IPS-NIHi7 (cell line): Measurements from ENCODE around the gene ZNF878.
"Not testable (repeated sequence)": the region's sequence is repeated elsewhere in the genome, so short reads cannot be mapped to it uniquely, and the experiment has no call there.

Experiments used
- DNase-seq: peaks from one replicate; pipeline ENCODE4 v3.0.0; 2012; ENCODE audit warnings: mixed read lengths; ENCODE audit errors: extremely low spot score

ZNF878 gene

DNA sequence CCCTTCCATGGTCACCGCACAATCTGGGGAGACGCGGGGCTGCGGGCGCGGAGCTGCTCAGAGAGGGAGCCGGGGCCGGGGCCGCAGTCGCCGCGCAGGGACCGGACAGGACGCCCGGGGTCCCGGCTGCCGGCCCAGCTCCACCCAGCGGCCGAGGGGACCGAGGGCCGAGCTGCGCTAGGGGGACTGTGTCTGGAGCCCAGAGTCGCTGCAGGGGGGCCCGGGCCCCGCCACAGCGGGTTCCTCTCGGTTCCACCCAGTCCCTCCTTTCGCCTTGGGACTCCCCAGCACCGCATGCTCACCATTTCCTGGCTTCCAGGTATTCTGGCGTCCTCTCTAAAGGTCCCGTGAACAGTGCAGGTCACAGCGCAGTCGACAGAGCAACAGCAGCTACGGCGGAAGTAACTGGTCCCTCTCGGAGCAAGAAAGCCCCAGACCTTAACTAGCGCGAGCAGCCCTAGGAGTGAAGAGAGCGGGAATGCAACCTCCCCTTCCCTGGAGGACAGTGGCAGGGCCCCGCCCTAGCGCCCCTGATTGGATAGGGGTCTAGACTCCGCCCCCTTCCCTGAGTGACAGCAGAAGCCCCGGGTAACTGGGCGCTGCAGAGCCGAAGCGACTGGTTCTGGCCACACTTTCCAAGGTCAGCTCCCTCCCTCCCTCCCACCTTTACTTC lies at the start of gene ZNF878:
Gene ZNF878, minus strand, starts transcription at position 465 of the 673 bp plus-strand sequence. Its CDS starts 160 bp downstream, at position 305.
- peak; percentile 92 for DNase-seq

DNA sequence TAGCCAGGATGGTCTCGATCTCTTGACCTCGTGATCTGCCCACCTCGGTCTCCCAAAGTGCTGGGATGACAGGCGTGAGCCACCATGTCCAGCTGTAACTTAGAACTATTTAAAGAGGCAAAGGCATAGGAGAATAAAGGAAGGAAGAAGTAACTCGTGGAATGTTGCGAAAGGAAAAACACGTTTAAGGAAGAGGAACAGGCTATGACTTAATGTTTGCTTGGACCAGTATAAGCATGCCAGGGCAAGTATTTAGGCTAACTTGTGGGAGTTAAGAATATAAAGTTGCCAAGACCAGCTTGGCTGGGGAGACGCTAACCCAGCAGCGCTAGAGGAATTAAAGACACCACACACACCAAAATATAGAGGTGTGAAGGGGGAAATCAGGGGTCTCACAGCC lies 45.3 kb upstream of the ZNF878 start:
- no peak for DNase-seq

DNA sequence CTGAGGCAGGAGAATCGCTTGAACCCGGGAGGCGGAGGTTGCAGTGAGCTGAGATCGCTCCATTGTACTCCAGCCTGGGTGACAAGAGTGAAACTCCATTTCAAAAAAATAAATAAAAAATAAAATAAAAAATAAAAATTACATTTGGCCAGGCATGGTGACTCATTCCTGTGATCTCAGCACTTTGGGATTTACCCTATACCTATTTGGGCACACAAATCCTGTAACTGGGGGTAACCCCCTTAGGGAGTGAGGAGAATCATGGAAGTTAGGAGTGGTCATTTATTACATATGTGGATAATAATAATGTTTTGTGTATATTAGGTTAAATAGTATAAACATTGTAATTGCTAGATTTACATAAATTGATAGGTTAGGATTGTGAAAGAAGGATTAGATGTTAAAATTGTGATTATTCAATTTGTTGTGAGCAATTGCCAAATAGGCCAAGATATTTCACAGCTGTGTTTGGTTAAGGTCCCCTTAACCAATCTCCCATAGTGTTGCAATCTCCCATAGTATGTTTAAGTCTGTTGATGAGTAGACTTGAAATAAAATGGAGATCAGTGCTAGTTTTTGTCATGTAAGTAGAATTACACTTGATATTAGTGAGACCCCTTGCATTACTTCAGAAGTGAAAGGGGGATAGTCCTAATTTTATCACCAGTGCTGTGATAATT lies 42.5 kb upstream of the ZNF878 start:
- DNase-seq = no peak

DNA sequence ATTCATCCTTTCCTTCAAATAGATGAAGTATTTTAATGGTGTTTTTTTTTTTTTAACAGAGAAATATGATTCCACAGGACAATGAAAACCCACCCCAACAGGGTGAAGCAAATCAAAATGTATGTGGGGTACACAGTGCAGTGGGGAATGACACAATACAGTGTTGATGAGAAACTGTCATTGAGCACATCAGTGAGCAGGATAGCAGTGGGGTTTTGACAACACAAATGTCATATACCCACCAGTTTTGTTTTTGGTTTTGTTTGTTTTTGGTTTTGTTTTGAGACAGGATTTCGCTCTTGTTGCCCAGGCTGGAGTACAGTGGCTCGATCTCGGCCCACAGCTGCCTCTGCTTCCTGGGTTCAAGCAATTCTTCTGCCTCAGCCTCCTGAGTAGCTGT lies 41.0 kb upstream of the ZNF878 start:
- DNase-seq = no peak

DNA sequence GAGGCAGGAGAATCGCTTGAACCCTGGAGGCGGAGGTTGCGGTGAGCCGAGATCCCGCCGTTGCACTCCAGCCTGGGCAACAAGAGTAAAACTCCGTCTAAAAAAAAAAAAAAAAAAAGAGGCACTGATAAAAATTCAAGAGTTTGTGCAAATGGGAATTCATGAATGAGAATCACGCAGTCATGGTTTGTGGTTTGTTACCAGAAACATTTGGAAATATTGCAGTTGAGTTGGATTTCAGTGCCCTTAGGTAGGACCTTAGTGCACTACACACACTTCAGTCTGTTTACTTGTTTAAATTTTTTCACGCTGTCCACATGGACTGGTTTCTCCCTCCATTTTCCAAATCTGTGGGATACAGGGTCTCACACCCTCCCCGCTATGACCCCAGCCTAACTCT lies 40.2 kb upstream of the ZNF878 start:
- peak; percentile 7 for DNase-seq

DNA sequence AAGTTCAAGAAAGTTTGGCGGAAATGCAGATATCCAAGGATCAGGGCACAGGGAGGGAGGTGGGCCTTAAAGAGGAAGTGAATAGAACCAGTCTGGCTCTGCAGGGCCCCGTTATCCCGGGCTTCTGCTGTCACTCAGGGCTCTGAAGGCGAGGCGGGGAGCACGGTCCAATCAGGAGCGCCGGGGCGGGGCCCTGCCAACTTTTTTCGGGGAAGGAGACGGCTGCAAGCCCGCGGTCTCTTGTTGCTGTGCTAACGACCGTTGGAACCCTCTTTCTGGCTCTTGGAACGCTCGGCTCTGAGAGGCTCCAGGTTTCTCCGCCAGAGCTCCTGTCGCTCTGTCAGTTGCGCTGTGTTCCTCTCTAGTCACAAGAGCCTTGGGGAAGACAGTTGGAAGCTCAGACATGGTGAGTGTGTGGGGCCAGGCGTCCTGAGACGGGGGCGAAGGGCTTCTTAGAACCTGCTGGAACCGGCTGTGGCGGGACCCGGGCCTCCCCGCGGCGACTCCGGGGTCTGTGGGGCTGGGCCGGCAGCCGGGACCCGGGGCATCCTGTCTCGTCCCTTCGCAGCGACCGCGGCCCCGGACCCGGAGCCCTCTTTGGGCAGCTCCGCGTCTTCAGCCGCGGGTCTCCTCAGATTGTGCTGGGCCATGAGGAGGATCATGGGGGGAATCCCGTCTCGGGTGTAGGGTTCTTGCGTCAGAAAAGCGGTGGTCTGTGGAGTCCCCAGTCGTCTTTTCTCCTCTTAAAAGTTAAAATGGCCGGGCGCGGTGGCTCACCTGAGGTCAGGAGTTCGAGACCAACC lies 39.5 kb upstream of the ZNF878 start:
- peak; percentile 97 for DNase-seq

DNA sequence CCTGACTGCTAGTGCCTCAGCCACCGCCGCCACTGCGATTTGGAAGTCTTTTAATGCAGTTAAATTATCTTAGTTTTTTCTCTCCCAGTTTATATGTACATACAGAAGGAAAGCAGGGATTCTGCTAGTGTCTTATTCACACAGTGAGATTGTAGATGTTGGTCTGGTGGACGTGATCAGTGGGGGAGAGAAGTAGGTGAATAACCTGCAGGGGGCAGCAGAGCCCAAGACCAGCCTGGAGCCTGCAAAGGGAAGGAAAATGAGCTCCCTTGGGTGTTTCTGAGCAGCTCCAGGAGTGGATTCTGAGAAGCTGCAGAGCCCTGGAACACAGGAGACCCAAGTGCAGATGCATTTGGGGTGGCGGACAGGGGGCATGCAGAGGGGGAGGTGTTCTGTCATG lies 38.0 kb upstream of the ZNF878 start:
- DNase-seq = peak; percentile 67

DNA sequence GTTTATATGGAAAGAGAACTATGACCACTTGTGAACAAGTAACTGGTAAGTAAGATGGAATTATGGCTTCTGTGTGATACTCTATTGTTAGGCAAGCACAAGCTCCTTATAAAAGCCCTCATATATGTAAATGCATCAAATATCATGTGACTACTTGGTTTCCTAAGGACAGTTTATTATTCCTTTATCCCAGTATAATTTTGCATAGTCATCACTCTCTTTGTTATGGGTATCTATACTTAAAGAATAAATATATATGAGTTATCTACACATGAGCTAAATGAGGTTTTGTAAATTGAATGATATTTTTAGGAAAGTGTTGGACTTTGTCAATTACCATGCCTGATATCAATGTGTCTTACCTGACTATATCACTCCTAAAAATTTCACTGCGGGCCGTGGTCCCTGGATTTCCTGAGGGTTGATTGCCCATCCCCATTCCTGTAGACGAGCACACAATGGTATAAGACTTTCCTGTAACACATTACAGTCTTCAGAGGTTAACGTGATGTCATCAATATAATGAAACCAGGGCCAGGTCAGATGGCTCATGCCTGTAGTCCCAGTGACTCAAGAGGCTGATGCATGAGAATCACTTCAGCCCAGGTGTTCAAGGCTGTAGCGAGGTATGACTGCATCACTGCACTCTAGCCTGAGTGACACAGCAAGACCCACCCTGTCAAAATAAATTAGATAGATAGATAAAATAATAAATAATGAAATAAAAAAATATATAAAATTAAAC lies 32.5 kb upstream of the ZNF878 start:
- DNase-seq = no peak

DNA sequence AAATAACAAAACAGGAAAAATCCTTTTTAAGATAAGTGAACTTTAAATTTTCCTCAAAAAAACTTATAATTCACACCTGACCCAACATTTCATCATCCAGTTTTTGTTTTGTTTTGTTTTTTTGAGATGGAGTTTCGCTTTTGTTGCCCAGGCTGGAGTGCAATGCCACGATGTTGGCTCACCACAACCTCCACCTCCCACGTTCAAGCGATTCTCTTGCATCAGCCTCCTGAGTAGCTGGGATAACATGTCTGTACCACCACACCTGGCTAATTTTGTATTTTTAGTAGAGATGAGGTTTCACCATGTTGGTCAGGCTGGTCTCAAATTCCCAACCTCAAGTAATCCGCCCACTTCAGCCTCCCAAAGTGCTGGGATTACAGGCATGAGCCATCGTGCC lies 30.6 kb upstream of the ZNF878 start:
- not testable (repeated sequence) for DNase-seq

DNA sequence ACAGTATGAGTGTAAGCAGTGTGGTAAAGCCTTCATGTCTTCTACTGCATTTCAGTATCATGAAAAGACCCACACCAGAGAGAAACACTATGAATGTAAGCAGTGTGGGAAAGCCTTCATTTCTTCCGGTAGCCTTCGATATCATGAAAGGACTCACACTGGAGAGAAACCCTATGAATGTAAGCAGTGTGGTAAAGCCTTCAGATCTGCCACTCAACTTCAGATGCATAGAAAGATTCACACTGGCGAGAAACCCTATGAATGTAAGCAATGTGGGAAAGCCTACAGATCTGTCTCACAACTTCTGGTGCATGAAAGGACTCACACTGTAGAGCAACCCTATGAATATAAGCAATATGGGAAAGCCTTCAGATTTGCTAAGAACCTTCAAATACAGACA lies 24.6 kb upstream of the ZNF878 start:
- DNase-seq = no peak

DNA sequence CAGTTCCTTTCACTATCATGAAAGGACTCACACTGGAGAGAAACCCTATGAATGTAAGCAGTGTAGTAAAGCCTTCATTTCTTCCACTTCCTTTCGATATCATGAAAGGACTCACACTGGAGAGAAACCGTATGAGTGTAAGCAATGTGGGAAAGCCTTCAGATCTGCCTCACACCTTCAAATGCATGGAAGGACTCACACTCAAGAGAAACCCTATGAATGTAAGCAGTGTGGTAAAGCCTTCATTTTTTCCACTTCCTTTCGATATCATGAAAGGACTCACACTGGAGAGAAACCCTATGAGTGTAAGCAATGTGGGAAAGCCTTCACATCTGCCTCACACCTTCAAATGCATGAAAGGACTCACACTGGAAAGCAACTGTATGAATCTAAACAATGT lies 23.6 kb upstream of the ZNF878 start:
- not testable (repeated sequence) for DNase-seq

DNA sequence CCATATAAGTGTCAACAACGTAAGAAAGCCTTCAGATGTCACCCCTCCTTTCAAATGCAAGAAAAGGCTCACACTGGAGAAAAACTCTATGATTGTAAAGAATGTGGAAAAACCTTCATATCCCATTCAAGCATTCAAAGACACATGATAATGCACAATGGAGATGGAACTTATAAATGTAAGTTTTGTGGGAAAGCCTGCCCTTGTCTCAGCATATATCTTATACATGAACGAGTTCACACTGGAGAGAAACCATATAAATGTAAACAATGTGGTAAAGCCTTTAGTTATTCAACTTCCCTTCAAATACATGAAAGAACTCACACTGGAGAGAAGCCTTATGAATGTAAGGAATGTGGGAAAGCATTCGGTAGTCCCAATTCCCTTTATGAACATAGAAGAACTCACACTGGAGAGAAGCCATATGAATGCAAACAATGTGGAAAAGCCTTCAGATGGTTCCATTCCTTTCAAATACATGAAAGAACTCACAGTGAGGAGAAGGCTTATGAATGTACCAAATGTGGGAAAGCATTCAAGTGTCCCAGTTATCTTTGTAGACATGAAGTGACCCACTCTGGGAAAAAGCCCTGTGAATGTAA lies 22.9 kb upstream of the ZNF878 start:
- DNase-seq = no peak

DNA sequence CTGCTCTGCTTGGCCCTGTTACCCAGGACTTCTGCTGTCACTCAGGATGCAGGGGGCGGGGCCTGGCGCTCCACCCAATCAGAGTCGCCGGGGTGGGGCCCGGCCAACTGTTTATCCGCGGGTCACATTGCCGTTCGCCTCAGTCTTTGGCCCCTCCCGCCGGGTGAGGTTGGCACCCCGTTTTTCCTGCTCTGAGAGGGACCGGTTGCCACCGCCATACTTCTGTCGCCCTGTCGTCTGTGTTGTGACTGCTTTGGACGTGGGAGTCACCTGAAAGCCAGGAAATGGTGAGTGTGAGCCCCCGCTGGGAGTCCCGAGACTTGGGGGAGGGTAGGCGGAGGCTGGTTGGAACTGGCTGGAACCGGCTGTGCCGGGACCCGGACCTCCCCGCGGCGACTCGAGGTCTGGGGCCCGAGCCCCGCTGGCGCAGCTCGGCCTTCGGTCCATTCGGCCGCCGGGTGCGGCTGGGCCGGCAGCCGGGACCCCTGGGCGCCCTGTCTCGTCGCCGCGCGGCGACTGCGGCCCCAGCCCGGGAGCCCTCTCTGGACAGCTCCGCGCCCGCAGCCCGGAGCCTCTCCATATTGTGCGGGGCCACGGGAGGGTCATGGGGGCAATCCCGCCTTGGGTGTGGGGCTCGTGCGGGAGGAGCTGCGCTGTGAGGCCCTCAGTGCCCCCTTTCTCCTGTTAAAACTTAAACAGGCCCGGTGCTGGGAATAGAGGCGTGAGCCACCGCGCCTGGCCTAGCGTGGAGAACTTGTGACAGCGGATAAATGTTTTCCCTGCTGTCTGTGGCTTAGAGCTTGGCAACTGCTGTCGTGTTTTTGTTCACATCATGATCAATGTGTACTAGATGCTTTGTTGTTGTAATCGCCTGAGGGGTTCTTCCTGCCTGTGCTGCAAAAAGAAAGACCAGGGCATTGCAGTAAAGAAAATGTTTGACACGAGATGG lies 12.1 kb upstream of the ZNF878 start, which contains the start of gene ZNF844:
Gene ZNF844, plus strand, starts transcription at position 142 of the 949 bp plus-strand sequence. Its CDS starts 143 bp downstream, at position 285.
- peak; percentile 96 for DNase-seq

DNA sequence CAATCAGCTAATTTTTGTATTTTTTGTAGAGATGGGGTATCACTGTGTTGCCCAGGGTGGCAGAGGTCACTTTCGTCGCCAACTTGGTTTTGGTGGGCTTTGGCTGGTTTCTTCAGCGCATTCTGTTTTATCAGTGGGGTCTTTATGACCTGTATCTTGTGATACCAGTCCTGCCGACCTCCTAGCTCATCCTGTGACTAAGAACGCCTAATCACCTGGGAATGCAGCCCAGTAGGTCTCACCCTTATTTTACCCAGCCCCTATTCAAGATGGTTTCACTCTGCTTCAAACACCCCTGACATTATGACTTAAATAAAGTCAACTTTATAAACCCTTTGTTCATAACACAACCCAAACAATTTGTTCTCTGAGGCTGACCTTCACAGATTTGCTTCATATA lies 3.0 kb upstream of the ZNF878 start:
- no peak for DNase-seq

DNA sequence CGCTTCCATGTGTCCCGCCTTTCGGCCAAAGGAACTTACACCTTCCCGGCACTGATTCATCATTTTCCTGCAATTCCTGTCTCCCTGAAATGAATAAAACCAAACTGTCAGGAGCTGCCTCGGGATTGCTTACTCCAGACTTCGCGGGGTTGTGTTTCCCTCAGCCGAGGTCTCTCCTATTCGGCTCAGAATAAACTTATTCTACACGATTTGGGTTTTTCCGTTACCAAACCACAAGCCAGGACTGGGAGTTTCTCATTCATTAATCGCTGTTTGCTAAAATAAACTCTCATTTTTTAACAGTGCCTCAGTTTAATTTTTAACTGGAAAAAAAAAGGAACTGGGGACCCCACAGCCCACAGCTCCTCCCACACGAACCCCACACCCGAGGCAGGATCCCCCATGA lies 667 bp downstream of the ZNF878 start:
- DNase-seq = no peak

DNA sequence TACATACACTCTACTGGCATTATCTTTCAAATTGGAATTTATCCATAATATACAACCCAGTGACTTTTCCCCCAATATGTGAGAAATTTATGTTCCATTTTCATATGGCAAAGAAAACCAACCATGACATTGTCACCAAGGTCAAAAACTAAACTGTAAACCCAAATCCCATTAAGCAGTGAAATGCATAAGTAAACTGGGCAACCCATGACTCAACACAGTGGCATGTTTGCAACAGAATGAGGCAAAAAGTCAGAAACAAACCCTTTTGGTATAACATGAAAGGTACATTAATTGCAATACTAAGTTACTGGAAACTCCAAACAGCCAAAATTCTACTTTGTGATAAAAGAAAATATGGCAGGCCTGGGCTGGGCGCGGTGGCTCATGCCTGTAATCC lies 4.9 kb downstream of the ZNF878 start:
- DNase-seq = no peak

DNA sequence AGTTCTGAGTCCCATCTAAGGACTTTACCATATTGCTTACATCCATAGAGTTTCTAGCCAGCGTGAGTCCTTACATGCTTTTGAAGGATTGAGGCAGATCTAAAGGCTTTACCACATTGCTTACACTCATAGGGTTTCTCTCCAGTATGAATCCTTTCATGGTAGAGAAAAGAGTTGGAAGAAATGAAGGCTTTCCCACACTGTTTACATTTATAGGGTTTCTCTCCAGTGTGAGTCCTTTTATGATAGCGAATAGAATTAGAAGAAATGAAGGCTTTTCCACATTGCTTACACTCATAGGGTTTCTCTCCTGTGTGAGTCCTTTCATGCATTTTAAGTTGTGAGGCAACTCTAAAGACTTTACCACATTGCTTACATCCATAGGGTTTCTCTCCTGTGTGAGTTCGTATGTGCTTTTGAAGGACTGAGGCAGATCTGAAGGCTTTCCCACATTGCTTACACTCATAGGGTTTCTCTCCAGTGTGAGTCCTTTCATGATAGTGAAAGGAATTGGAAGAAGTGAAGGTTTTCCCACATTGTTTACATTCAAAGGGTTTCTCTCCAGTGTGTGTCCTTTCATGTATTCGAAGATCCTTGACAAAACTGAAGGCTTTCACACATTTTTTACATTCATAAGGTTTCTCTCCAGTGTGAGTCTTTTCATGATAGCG lies 8.9 kb downstream of the ZNF878 start:
- DNase-seq = no peak

DNA sequence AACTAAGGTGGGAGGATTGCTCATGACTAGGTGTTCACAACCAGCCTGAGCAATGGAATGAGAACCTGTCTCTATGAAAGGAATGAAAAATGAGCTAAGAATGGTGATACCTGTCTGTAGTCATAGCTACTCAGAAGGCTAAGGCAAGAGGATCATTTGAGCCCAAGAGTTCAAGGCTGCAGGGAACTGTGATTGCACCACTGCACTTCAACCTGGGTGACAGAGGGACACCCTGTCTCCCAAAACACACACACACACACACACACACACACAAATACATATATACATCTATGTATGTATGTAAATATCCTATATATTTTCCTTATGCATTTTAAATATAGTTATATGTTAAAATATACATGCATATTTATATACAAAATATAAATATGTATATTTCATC lies 9.9 kb downstream of the ZNF878 start:
- no peak for DNase-seq
